Nephron progenitor cell (in vitro differentiated cells): ENCODE results near the gene SSH3.

Experiments
- DNase-seq: peaks from one replicate; pipeline ENCODE4 v3.0.0; 2021
- H3K27ac Mint-ChIP-seq: 2 replicates; pipeline ENCODE4 v1.8.0; 2021; ENCODE audit warnings: mild to moderate bottlenecking, moderate library complexity, mixed read lengths
- H3K27me3 Mint-ChIP-seq: 2 replicates; pipeline ENCODE4 v1.8.0; 2021; ENCODE audit warnings: mild to moderate bottlenecking, low read depth, mixed read lengths; ENCODE audit not compliant: poor library complexity
- H3K36me3 Mint-ChIP-seq: 2 replicates; pipeline ENCODE4 v1.8.0; 2021; ENCODE audit warnings: low read depth, mixed read lengths
- H3K4me1 Mint-ChIP-seq: 2 replicates; pipeline ENCODE4 v1.8.0; 2021; ENCODE audit warnings: mixed read lengths
- H3K4me3 Mint-ChIP-seq: 2 replicates; pipeline ENCODE4 v1.8.0; 2021; ENCODE audit warnings: mild to moderate bottlenecking, moderate library complexity, mixed read lengths
- H3K9me3 Mint-ChIP-seq: 2 replicates; pipeline ENCODE4 v1.8.0; 2021; ENCODE audit warnings: mild to moderate bottlenecking, moderate library complexity, mixed read lengths
- CTCF ChIP-seq: fragments of 200-600 bp; sonication (generic); IDR thresholded peaks from 2 replicates; pipeline ENCODE4 v1.5.0; 2021; ENCODE audit warnings: antibody characterized with exemption

Gene SSH3

GRCh38 chr11:67267188-67268080 is 35.9 kb upstream of the SSH3 start:
- Mint-ChIP-seq H3K4me1 (peaks cover 66% of the 10 kb centered on the region), H3K9me3 (no peaks in the 10 kb centered on the region), H3K36me3 (no peaks in the 10 kb centered on the region), H3K27ac (peak overlapping the region; percentile 54), H3K27me3 (peaks cover 11% of the 10 kb centered on the region), H3K4me3 (peak overlapping the region; percentile 98)
- DNase-seq: no peak
- no peak for TF ChIP-seq CTCF

GRCh38 chr11:67268081-67268961 is 35.0 kb upstream of the SSH3 start:
- H3K9me3 Mint-ChIP-seq: no peaks in the 10 kb centered on the region
- H3K27ac Mint-ChIP-seq: no peak overlapping the region
- no peak for TF ChIP-seq CTCF
- H3K4me3 Mint-ChIP-seq: peak overlapping the region; percentile 98
- H3K36me3 Mint-ChIP-seq: no peaks in the 10 kb centered on the region
- H3K4me1 Mint-ChIP-seq: peaks cover 57% of the 10 kb centered on the region
- no peak for DNase-seq
- peaks cover 11% of the 10 kb centered on the region for H3K27me3 Mint-ChIP-seq

- Mint-ChIP-seq H3K4me1 (peaks cover 57% of the 10 kb centered on the region), H3K27me3 (peaks cover 10% of the 10 kb centered on the region), H3K27ac (no peak overlapping the region), H3K9me3 (no peaks in the 10 kb centered on the region), H3K36me3 (no peaks in the 10 kb centered on the region), H3K4me3 (peak overlapping the region; percentile 55)
- DNase-seq: no peak
- TF ChIP-seq CTCF: no peak
Observed at GRCh38 chr11:67268962-67269268, 34.4 kb upstream of the SSH3 start.

- no peak for TF ChIP-seq CTCF
- Mint-ChIP-seq H3K36me3 (no peaks in the 10 kb centered on the region), H3K27ac (peak overlapping the region; percentile 97), H3K4me3 (peak overlapping the region; percentile 80), H3K9me3 (no peaks in the 10 kb centered on the region), H3K4me1 (peaks cover 61% of the 10 kb centered on the region), H3K27me3 (peaks cover 7% of the 10 kb centered on the region)
- no peak for DNase-seq
Observed at GRCh38 chr11:67269401-67270255, 33.7 kb upstream of the SSH3 start.

- no peaks in the 10 kb centered on the region for H3K9me3 Mint-ChIP-seq
- peaks cover 68% of the 10 kb centered on the region for H3K4me1 Mint-ChIP-seq
- no peaks in the 10 kb centered on the region for H3K36me3 Mint-ChIP-seq
- peaks cover under 1% of the 10 kb centered on the region for H3K27me3 Mint-ChIP-seq
- H3K4me3 Mint-ChIP-seq: peak overlapping the region; percentile 80
- peak overlapping the region; percentile 97 for H3K27ac Mint-ChIP-seq
- TF ChIP-seq CTCF: no peak
- peak; percentile 45 for DNase-seq
Observed at GRCh38 chr11:67270256-67271204, 32.8 kb upstream of the SSH3 start.
